CD4-positive, alpha-beta T cell treated with Interleukin-2 at 100 ng/mL for 4 hours (primary cell): ENCODE measurements around the gene CYSLTR1.
"Not testable (repeated sequence)": the region's sequence is repeated elsewhere in the genome, so short reads cannot be mapped to it uniquely, and the experiment has no call there.

ENCODE experiments used
- DNase-seq: peaks from one replicate; pipeline ENCODE4 v3.0.0-alpha.2; 2020; ENCODE audit warnings: low spot score

The CYSLTR1 gene

GRCh38 chrX:78327370-78328086 is at the start of gene CYSLTR1:
Gene CYSLTR1, minus strand, starts transcription at chrX:78327611. Its CDS starts 53,865 bp downstream, at chrX:78273746.
- DNase-seq: no peak

- DNase-seq: no peak
These were observed 49.8 kb upstream of the CYSLTR1 start for GRCh38 chrX:78377186-78377585.

- DNase-seq: peak; percentile 32
These were observed 48.5 kb upstream of the CYSLTR1 start for GRCh38 chrX:78375894-78376293.

GRCh38 chrX:78366576-78366975 is 39.2 kb upstream of the CYSLTR1 start:
- DNase-seq: no peak

- no peak for DNase-seq
These were observed 30.1 kb upstream of the CYSLTR1 start for GRCh38 chrX:78357342-78358055.

- DNase-seq: peak; percentile 60
These were observed 6.1 kb upstream of the CYSLTR1 start for GRCh38 chrX:78333521-78333920.

- no peak for DNase-seq
These were observed 4.3 kb upstream of the CYSLTR1 start for GRCh38 chrX:78331708-78332107.

GRCh38 chrX:78330540-78330939 is 3.1 kb upstream of the CYSLTR1 start:
- DNase-seq: no peak

GRCh38 chrX:78330068-78330467 is 2.7 kb upstream of the CYSLTR1 start:
- no peak for DNase-seq

GRCh38 chrX:78329486-78329885 is 2.1 kb upstream of the CYSLTR1 start:
- DNase-seq: peak; percentile 33

- no peak for DNase-seq
These were observed 1.0 kb downstream of the CYSLTR1 start for GRCh38 chrX:78326401-78326800.

- peak; percentile 29 for DNase-seq
These were observed 4.5 kb downstream of the CYSLTR1 start for GRCh38 chrX:78322863-78323262.

GRCh38 chrX:78321809-78322208 is 5.6 kb downstream of the CYSLTR1 start:
- DNase-seq: peak; percentile 62

GRCh38 chrX:78316265-78316664 is 11.1 kb downstream of the CYSLTR1 start:
- DNase-seq: no peak

- no peak for DNase-seq
These were observed 11.7 kb downstream of the CYSLTR1 start for GRCh38 chrX:78315745-78316144.

- DNase-seq: no peak
These were observed 12.8 kb downstream of the CYSLTR1 start for GRCh38 chrX:78314561-78314960.

GRCh38 chrX:78313526-78313925 is 13.9 kb downstream of the CYSLTR1 start:
- DNase-seq: no peak

- DNase-seq: no peak
These were observed 19.7 kb downstream of the CYSLTR1 start for GRCh38 chrX:78307665-78308064.

GRCh38 chrX:78303086-78303485 is 24.3 kb downstream of the CYSLTR1 start:
- DNase-seq: no peak

- DNase-seq: not testable (repeated sequence)
These were observed 26.5 kb downstream of the CYSLTR1 start for GRCh38 chrX:78300933-78301332.

GRCh38 chrX:78283511-78283910 is 43.9 kb downstream of the CYSLTR1 start:
- DNase-seq: no peak

- DNase-seq: no peak
These were observed 90.3 kb downstream of the CYSLTR1 start for GRCh38 chrX:78237127-78237526.

GRCh38 chrX:78226047-78226446 is 101.4 kb downstream of the CYSLTR1 start:
- DNase-seq: not testable (repeated sequence)
